PC-3 (cell line): ENCODE data around the gene OR8D4. TPM values are rescaled to one million over a fixed set of nuclear protein-coding genes. Genes with fewer than 3 reads are reported as not detected.

Experiments
- ATAC-seq: fragments of 200-7000 bp; cut with Tn5 transposase; 2 replicates; pipeline ENCODE4 v1.9.1; 2020; ENCODE audit warnings: mild to moderate bottlenecking, moderate library complexity
- BruUV-seq: library from RNA; stranded (reverse); fragments of 400-500 nt; replicated peaks from 2 replicates; lab custom pipeline; 2021; lab: Mats Ljungman, UMichigan
- CTCF ChIA-PET: fragments of 300-600 bp; sonication (Branson Sonifier 250); formaldehyde crosslinking; loops from one replicate; lab custom pipeline; 2022; ENCODE audit warnings: antibody characterized with exemption; lab: Charles Lee
- POLR2A ChIA-PET: fragments of 300-600 bp; sonication (Branson Sonifier 250); formaldehyde crosslinking; loops from one replicate; lab custom pipeline; 2022; ENCODE audit warnings: antibody characterized with exemption; ENCODE audit not compliant: unreplicated experiment; lab: Charles Lee
- DNase-seq: peaks from one replicate; pipeline ENCODE4 v3.0.0-alpha.2; 2015
- H2AFZ ChIP-seq: fragments of 300-600 bp; sonication (generic); 2 replicates; pipeline ENCODE4 v1.6.0; 2016; ENCODE audit warnings: antibody characterized with exemption, low read length
- H3F3A ChIP-seq: fragments of 300-600 bp; sonication (generic); one replicate; pipeline ENCODE4 v1.6.0; 2017; ENCODE audit warnings: antibody characterized with exemption, low read length, control low read depth, mild to moderate bottlenecking; ENCODE audit not compliant: unreplicated experiment
- H3K27ac ChIP-seq: fragments of 300-600 bp; sonication (generic); 2 replicates; pipeline ENCODE4 v1.5.1; 2016; ENCODE audit warnings: mild to moderate bottlenecking, low read length
- H3K27me3 ChIP-seq: fragments of 300-600 bp; sonication (generic); 2 replicates; pipeline ENCODE4 v1.6.1; 2016; ENCODE audit warnings: low read length, mixed read lengths
- H3K36me3 ChIP-seq: fragments of 300-600 bp; sonication (generic); 2 replicates; pipeline ENCODE4 v1.6.1; 2016; ENCODE audit warnings: low read depth, mixed run types, low read length, mixed read lengths
- H3K4me1 ChIP-seq: fragments of 300-600 bp; sonication (generic); 2 replicates; pipeline ENCODE4 v1.5.1; 2016; ENCODE audit warnings: low read length; ENCODE audit not compliant: insufficient read depth
- H3K4me2 ChIP-seq: fragments of 300-600 bp; sonication (generic); 2 replicates; pipeline ENCODE4 v1.6.0; 2016; ENCODE audit warnings: low read length
- H3K4me3 ChIP-seq: fragments of 300-600 bp; sonication (generic); 2 replicates; pipeline ENCODE4 v1.5.1; 2016; ENCODE audit warnings: mild to moderate bottlenecking, low read length, mixed read lengths
- H3K79me2 ChIP-seq: fragments of 300-600 bp; sonication (generic); 2 replicates; pipeline ENCODE4 v1.6.1; 2017; ENCODE audit warnings: low read length, mixed read lengths
- H3K9ac ChIP-seq: fragments of 300-600 bp; sonication (generic); 2 replicates; pipeline ENCODE4 v1.6.0; 2016; ENCODE audit warnings: mild to moderate bottlenecking, low read length
- H3K9me2 ChIP-seq: fragments of 300-600 bp; sonication (generic); replicated peaks from 2 replicates; pipeline ENCODE4 v1.6.1; 2016; ENCODE audit warnings: mixed run types, low read length, mixed read lengths
- H3K9me3 ChIP-seq: fragments of 300-600 bp; sonication (generic); 2 replicates; pipeline ENCODE4 v1.6.1; 2016; ENCODE audit warnings: low read length, mixed read lengths
- H4K20me1 ChIP-seq: fragments of 300-600 bp; sonication (generic); 2 replicates; pipeline ENCODE4 v1.6.1; 2016; ENCODE audit warnings: low read length, mixed read lengths
- CTCF ChIP-seq: fragments of 300-600 bp; sonication (generic); conservative IDR thresholded peaks from 2 replicates; pipeline ENCODE4 v1.5.1; 2017; ENCODE audit warnings: antibody characterized with exemption, low read depth, mild to moderate bottlenecking, low read length
- EZH2 ChIP-seq: fragments of 300-600 bp; sonication (generic); IDR thresholded peaks from one replicate; pipeline ENCODE4 v1.6.1; 2017; ENCODE audit warnings: antibody characterized with exemption, mild to moderate bottlenecking, low read length; ENCODE audit not compliant: unreplicated experiment
- EZH2phosphoT487 ChIP-seq: fragments of 300-600 bp; sonication (generic); IDR thresholded peaks from 2 replicates; pipeline ENCODE4 v1.6.1; 2018; ENCODE audit warnings: mild to moderate bottlenecking, antibody characterized with exemption, low read length, borderline replicate concordance
- intact Hi-C: fragments of 100-400 bp; cut with micrococcal nuclease; formaldehyde crosslinking; loops from 2 replicates; pipeline ENCODE4 v1.9.0; 2023
- total RNA-seq: library from RNA; depleted of rRNA; stranded (reverse); fragments of >200 nt; gene quantifications from 2 replicates; pipeline ENCODE4 v1.2.3, GENCODE V29; 2014

The OR8D4 gene
- total RNA-seq, 1 experiment from 2014 or later, result not detected

GRCh38 chr11:123905826-123906225 lies 3.9 kb downstream of the OR8D4 start:
- Histone ChIP-seq H3K79me2 (no peaks in the 10 kb centered on the region), H3K4me2 (no peak overlapping the region), H2AFZ (no peak overlapping the region), H3F3A (no peaks in the 10 kb centered on the region), H4K20me1 (no peaks in the 10 kb centered on the region), H3K9me3 (no peaks in the 10 kb centered on the region), H3K36me3 (no peaks in the 10 kb centered on the region), H3K4me1 (no peaks in the 10 kb centered on the region), H3K27me3 (peaks cover 84% of the 10 kb centered on the region), H3K27ac (no peak overlapping the region), H3K9ac (no peak overlapping the region), H3K9me2 (no peaks in the 10 kb centered on the region), H3K4me3 (no peak overlapping the region)
- ChIA-PET POLR2A (no interaction called here), CTCF (no interaction called here)
- TF ChIP-seq CTCF (no peak), EZH2phosphoT487 (no peak), EZH2 (no peak)
- no peak for ATAC-seq
- DNase-seq, result no peak
- intact Hi-C loops, result no loop called here
- no TSS peak for BruUV-seq

- H3K79me2 ChIP-seq, result no peaks in the 10 kb centered on the region
- H3K4me3 ChIP-seq, result no peak overlapping the region
- H3K36me3 ChIP-seq, result no peaks in the 10 kb centered on the region
- POLR2A ChIA-PET, result no interaction called here
- no peaks in the 10 kb centered on the region for H4K20me1 ChIP-seq
- H3K9me3 ChIP-seq, result no peaks in the 10 kb centered on the region
- no TSS peak for BruUV-seq
- 0 out of 2 replicates have a peak, but pooled peaks cover 3% of the 10 kb centered on the region for H3K9me2 ChIP-seq
- ATAC-seq (no peak), DNase-seq (no peak)
- no peak overlapping the region for H3K4me2 ChIP-seq
- CTCF ChIA-PET, result no interaction called here
- H3K27me3 ChIP-seq, result peaks cover 70% of the 10 kb centered on the region
- intact Hi-C loops, result no loop called here
- TF ChIP-seq EZH2 (no peak), CTCF (no peak), EZH2phosphoT487 (no peak)
- H2AFZ ChIP-seq, result no peak overlapping the region
- no peaks in the 10 kb centered on the region for H3K4me1 ChIP-seq
- H3K27ac ChIP-seq, result no peak overlapping the region
- no peaks in the 10 kb centered on the region for H3F3A ChIP-seq
- no peak overlapping the region for H3K9ac ChIP-seq
Observed at GRCh38 chr11:123920943-123921342, 19.0 kb downstream of the OR8D4 start.

- intact Hi-C loops, result no loop called here
- Histone ChIP-seq H3F3A (no peaks in the 10 kb centered on the region), H2AFZ (no peak overlapping the region), H3K27ac (no peak overlapping the region), H3K36me3 (no peaks in the 10 kb centered on the region), H3K4me1 (no peaks in the 10 kb centered on the region), H3K27me3 (peaks cover 67% of the 10 kb centered on the region), H3K9me3 (no peaks in the 10 kb centered on the region), H4K20me1 (no peaks in the 10 kb centered on the region), H3K79me2 (no peaks in the 10 kb centered on the region), H3K9me2 (0 out of 2 replicates have a peak, but pooled peaks cover 3% of the 10 kb centered on the region), H3K9ac (no peak overlapping the region), H3K4me2 (no peak overlapping the region), H3K4me3 (no peak overlapping the region)
- TF ChIP-seq EZH2 (no peak), EZH2phosphoT487 (no peak), CTCF (no peak)
- ChIA-PET POLR2A (no interaction called here), CTCF (no interaction called here)
- no peak for DNase-seq
- no TSS peak for BruUV-seq
- no peak for ATAC-seq
Observed at GRCh38 chr11:123924027-123924426, 22.1 kb downstream of the OR8D4 start.
